Hair follicular keratinocyte (primary cell): ENCODE measurements around the gene NUCB2. TPM values are rescaled to one million over a fixed set of nuclear protein-coding genes. Genes with fewer than 3 reads are reported as not detected.

Experiments
- total RNA-seq: library from RNA; depleted of rRNA; stranded (reverse); fragments of >200 nt; gene quantifications from 2 replicates; pipeline ENCODE4 v1.2.3, GENCODE V29; 2015

NUCB2 gene
- 74.3 and 93.3 TPM in 2 replicates for total RNA-seq

DNA sequence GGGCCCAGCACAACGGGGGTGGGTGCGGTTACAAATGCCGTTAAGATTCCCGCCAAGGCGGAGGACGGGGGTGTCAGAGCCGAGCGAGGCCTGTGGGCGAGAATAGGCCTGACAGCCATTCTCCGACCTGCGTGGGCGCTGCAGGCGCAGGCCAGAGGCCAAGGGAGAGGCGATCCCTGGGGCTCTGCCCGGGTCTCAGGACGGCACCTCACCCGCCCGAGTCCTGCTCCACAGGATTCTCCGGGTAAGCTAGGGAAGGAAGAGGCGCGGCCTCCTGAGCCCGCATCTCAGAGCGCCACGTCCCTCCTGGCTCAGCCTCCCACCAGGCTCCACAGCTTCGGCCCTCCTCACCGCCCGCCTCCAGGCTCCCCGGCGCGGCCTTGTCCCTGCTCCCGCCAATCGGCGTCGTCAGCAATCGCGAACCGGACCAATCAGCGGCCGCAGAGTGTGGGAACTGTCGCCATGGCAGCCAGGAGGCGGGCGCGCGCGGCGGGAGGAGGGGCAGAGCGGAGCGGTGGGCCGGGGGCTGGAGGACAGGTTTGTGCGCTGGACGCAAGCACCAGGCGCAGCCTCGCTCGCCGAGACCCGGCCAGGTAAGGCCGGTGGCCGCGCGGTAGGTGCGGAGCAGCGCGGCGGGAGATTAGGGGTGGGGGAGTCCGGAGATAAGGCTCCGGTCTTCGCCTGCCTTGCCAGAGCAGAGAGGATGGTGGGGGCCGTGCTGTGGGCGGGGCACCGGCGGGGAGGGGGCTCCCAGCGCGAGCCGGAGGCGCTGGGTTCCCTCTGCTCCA, at the start of gene NUCB2:
NUCB2 (plus strand) TSS at position 504 of the 788 bp plus-strand sequence. CDS start 18,585 bp downstream, outside the sequence.

DNA sequence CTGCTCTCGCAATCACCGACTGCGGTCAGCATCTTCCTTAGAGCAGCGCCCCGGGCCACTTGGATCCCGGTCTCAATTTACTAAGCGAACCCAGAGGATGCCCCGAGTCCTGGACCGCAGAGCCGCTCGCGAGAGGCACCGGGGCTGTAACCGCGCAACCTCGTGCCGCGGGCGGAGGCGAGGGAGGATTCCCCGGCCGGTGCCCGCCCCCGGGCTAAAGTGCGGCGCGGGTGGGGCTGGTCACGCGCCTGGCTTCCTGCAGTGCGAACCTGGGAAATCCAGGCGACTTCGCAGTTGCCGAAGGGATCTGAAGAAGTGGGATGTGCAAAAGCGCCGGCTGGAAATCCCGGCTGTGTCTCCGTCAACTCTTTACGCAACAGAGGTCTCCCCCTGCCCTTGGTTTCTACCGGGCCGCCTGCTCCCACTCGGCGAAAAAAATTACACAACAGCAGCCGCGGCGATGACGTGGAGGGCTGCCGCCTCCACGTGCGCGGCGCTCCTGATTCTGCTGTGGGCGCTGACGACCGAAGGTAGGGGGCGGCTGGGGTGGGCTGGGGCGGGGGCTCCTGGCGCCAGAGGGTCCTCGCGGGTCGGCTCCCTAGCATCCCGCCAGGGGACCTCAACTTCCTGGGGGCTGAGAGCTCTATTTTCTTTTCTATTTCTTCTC, 75.1 kb downstream of the NUCB2 start, which contains the start of gene NCR3LG1:
NCR3LG1 (plus strand) TSS at position 291 of the 667 bp plus-strand sequence; CDS start at position 461, 170 bp downstream.

Other genes starting within 250 kb of the NUCB2 start
- 1,973 and 2,592 TPM in 2 replicates for gene RPS13, start 199.1 kb upstream of the NUCB2 start, total RNA-seq
- gene PIK3C2A, start 68.8 kb upstream of the NUCB2 start, total RNA-seq: 27.2 and 39.0 TPM in 2 replicates
- 4.6 and 5.5 TPM in 2 replicates for gene NCR3LG1, start 75.1 kb downstream of the NUCB2 start, total RNA-seq
- not detected in 2 replicates for gene KCNJ11, start 111.9 kb downstream of the NUCB2 start, total RNA-seq
- gene ABCC8, start 200.1 kb downstream of the NUCB2 start, total RNA-seq: not detected in 2 replicates